GM19397 (cell line): ENCODE measurements around the gene ESR2.
"Not testable (repeated sequence)": the region's sequence is repeated elsewhere in the genome, so short reads cannot be mapped to it uniquely, and the experiment has no call there.

ENCODE experiments used
- ATAC-seq: cut with Tn5 transposase; IDR thresholded peaks from one replicate; pipeline ENCODE4 v1.9.1; 2021; ENCODE audit warnings: mild to moderate bottlenecking, moderate library complexity; ENCODE audit not compliant: unreplicated experiment

Gene ESR2

GRCh38 chr14:64293976-64294671, at the start of gene ESR2:
TSS of gene ESR2 (minus strand) at chr14:64294371. CDS start at chr14:64282985, 11,386 bp downstream.
- peak; percentile 33 for ATAC-seq

DNA sequence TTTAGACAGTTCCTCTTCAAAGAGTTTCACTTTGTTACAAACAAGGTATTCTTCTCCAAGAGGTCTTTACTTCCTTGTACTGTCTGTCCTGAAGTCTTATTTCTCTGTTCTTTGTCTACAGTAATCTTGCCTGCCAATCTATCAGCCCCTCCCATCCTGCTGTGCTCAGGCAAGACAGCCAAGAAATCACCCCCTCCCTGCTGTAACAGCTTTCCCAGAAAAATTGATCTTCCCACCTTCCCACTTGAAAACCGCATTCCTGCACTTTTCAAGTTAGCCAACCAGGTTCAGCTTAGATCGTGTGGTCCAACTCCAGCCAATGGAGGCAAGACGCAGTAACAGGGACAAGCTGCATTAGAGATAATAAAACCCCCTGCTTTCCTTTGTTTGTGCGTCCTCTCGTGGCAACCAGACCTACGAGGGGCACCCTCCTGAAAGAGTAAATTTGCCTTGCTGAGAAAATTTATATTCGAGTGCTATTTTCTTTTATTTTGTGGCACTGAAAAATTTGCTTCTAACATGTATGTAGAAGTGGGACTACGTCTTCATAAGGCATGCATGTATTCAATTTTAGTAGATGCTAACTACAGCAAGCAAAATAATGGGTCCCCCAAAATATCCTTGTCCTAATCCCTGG, 46.5 kb upstream of the ESR2 start:
- no peak for ATAC-seq

DNA sequence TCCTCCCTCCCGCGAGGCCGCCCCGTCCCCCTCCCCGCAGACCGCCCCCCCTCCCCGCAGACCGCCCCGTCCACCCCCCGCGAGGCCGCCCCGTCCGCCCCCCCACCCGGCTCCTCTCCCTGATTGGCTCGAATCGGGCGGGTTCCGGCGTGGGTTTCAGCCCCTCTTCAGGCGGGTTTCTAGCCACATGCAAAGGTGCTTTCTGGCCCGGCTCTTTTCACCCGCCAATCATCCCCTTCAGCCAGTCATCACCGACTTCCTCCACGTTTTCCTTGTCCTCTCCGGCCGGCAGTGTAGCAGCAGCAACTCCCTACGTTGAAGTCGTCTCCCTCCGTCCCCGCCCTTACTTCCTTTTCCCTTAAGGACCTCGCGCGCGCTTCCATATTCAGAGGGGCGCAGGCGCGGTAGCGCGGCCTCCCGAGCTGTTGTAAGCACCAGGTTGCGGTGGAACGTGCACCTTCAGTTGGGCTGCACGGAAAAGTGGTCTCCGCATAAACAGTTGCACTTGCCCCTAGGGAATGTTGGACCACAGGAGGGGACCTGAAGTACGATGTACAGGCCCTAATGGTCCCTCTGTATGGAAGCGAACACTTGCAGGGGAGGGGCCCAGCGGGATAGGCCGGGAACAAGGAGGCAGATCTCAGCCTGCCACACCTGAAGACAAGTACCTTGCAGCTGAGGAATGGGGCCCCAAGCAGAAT, 44.6 kb upstream of the ESR2 start:
- ATAC-seq, result peak; percentile 85

DNA sequence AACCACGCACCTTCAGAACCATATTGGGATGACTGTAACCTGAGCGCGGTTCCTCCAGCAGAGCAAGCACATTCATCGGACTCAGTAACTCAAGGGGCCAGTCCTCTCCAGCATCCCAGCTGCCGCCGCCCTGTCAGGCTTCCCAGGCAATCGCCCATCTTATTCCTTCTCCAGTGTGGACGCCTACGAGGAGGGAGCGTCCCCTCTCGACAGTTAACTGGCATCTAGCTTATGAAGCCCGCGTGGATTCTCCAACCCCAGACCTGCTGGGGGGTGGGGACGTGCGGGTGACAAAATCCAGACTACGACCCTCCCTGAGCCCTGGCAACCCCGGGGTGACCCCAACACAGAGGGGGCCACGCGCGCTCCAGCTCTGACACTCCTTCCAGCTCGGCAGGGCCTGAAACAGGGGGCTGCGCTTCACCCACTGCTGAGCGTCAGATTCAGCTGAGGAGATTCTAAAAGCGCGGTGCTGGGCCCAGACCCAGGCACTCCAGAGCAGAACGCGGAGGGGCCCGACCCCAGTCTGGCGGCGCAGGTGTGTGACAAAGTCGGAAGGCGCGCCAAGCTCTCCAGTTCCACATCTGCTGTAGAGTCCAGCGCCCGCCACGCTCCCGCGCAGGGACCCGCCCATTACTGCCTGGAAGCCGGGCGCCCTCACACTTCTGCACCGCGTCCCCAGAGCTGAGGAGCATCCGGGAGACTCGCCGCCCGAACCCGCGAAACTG, 43.9 kb upstream of the ESR2 start:
- peak; percentile 64 for ATAC-seq

- no peak for ATAC-seq
Observed at GRCh38 chr14:64329149-64329548, 35.0 kb upstream of the ESR2 start.

DNA sequence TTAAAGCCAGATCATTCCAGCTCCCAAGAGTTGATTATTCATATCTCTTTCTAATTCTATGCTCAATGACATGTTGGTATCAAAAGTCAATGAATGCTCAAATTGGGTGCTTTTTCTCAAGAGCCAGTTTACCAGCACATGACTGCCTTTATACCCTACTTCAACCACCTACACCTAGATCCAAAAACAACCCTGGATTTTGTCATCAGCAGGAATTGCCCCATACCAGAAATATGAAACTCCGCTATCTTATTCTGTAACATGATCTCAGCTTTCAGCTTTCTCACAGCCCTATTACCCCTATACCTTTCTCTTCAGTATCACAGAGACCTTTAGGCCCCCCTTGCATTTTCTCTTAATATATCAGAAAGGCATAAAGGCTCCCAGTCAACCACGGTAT, 32.3 kb upstream of the ESR2 start:
- no peak for ATAC-seq

DNA sequence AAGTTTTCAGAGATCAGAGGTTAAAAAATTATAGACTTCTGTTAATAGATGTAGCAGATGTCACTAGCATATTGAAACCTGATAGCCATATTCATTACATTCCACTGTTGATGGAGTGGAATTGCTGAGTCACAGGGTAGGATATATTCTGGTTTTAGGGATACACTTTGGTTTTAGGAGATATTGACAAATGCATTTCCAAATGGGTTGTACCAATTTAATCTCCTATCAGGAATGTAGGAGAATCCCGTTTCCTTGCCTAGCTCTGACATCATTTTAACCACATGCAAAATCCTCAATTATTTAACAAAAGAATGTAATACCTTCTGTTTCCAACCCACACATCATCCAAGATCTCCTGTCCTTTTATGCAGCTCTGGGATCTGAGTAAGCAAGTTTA, 30.7 kb upstream of the ESR2 start:
- ATAC-seq, result no peak

GRCh38 chr14:64324461-64324860, 30.3 kb upstream of the ESR2 start:
- ATAC-seq, result no peak

- not testable (repeated sequence) for ATAC-seq
Observed at GRCh38 chr14:64320362-64320761, 26.2 kb upstream of the ESR2 start.

GRCh38 chr14:64318695-64319094, 24.5 kb upstream of the ESR2 start:
- not testable (repeated sequence) for ATAC-seq

DNA sequence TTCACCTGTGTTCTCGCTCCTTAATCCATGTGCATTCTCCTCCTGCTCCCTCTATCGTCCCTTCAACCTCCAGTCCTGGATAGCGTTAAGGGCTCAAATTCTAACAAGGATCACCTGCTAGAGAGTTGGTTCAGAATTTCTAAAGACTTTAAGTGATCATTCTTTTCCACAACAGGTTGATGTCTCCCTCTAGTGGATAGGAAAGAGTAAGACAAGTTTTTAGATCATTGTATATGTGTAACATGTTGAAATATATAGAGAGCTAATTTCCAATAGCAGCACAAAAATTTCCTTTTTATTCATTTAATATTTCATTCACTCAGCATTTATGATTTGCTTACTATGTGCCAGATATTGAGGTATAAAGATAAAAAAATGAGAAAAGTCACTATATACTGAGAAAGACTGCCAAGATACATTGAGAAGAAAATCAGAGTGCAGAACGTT, 9.3 kb upstream of the ESR2 start:
- no peak for ATAC-seq

DNA sequence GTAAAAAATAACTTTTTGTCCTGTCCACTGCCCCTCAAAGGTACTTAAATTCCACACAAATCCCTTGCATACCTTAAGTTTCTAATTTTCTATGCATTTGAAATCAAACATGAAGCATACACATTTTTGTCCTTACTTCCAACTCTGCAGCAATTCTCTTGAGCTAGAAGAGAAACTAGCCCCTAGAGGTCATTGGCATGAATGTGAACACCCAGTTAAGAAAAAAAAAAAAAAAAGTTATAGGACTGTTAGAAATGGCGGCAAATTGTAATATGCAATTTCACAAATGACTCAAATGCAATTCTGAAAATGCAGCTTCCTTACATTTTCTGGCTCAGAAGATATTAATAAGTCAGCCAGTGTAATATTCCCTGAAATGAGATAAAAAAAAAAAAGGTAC, 4.6 kb upstream of the ESR2 start:
- no peak for ATAC-seq

- no peak for ATAC-seq
Observed at GRCh38 chr14:64296561-64296960, 2.4 kb upstream of the ESR2 start.

- ATAC-seq, result peak; percentile 76
Observed at GRCh38 chr14:64294672-64295413, 672 bp upstream of the ESR2 start.

DNA sequence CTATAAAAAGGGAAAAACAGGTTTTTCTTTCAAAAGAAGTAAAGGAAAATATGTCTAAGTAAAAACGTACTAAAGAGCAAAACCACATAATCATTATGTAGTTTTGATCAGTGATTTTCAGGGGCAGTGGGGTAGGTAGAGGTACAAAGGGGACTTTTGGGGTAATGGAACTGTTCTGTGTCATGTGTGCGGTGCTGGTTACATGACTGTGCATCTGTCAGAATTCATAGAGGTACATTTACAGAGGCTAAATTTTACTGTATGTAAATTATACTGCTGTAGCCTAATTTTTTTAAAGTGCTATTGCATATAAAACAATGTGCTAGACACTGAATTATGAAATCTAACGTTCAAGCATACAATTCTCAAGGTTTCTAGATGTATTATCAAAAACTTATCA, 2.0 kb downstream of the ESR2 start:
- no peak for ATAC-seq

GRCh38 chr14:64289571-64289970, 4.6 kb downstream of the ESR2 start:
- no peak for ATAC-seq

DNA sequence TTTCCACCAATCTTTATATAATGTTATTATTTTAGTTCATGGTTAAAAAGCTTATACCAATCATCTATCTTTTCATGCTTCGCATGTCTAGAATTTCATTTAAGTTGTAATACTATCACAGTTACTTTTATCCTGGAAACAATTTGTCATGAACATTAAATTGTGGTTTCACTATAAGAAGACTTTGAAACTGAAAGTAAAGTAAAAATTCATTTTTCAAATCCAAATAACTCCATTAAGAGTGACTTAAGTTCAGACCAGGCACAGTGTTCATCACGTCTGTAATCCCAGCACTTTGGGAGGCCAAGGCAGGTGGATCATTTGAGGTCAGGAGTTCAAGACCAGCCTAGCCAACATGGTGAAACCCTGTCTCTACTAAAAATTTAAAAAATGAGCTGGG, 12.4 kb downstream of the ESR2 start:
- ATAC-seq, result no peak

DNA sequence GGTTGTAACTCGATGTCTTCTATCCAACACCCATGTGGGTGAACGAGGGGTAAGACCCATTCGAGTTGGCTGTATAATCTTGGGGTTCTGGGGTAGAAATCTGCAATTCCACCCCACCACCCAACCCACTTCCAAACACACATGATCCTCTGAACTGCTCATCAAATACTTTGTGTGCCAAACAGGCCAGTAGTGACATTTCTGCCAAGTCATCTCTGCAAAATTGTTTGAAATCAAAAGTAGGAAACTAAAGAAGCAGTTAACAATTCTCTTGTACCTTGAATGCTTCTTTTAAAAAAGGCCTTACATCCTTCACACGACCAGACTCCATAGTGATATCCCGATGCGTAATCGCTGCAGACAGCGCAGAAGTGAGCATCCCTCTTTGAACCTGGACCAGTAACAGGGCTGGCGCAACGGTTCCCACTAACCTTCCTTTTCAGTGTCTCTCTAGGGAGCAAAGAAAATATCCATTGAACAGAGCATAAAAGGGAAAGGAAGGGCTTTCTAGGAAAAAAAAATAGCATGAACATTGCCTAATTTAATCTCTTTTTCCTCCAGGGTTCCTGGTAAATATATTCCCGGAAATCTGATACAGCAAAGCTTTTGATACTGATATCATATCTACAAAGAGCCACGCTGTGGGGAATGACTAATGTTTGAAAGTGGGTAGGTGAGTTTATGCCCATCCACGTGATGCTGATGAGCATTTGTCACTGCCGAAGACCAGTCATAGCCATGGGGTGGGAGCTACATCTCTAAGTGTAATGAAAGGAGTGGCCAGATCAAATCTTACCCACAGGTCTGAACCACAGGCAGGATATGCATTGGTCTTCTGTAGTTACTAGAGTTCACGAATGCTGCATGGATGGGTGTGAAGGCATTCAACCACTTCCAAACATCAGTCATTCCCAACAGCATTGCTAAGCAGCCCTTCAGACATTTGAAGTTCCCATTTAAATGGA, 14.2 kb downstream of the ESR2 start:
- no peak for ATAC-seq

GRCh38 chr14:64278458-64278857, 15.7 kb downstream of the ESR2 start:
- ATAC-seq, result no peak

DNA sequence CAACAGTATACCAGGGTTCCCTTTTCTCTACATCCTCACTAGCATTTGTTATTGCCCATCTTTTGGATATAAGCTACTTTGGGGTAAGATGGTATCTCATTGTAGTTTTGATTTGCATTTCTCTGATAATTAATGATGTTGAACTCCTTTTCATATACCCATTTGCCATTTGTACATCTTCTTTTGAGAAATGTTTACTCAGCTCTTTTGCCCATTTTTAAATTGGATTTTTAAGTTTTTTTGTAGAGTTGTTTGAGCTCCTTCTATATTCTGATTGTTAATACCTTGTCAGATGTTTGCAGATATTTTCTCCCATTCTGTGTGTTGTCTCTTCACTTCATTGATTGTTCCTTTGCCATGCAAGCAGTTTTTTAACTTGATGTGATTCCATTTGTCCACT, 22.2 kb downstream of the ESR2 start:
- no peak for ATAC-seq
